ENCODE results near the gene WRAP53. TPM values are rescaled to one million over a fixed set of nuclear protein-coding genes. Genes with fewer than 3 reads are reported as not detected.

WRAP53 gene
- total and polyA plus RNA-seq, 10 of the 15 experiments (the other 5 are each of a cell fraction or from before 2014, with no cell fraction given): 1.9 to 42.0 (median 21.9) TPM

DNA sequence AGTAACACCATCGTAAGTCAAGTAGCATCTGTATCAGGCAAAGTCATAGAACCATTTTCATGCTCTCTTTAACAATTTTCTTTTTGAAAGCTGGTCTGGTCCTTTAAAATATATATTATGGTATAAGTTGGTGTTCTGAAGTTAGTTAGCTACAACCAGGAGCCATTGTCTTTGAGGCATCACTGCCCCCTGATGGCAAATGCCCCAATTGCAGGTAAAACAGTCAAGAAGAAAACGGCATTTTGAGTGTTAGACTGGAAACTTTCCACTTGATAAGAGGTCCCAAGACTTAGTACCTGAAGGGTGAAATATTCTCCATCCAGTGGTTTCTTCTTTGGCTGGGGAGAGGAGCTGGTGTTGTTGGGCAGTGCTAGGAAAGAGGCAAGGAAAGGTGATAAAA lies 15.0 kb upstream of the WRAP53 start:
- Histone ChIP-seq H3K36me3 (ENCODE audit: control insufficient read depth in 2 of 2, insufficient read depth in 2 of 2, low read length in 1 of 2) (peaks cover 21 to 31% of the 10 kb centered on the region in 2 experiments), H3K4me1 (ENCODE audit: control insufficient read depth, insufficient read depth, low read length) (no peaks in the 10 kb centered on the region), H3K4me2 (ENCODE audit: control insufficient read depth, insufficient read depth) (no peak overlapping the region), H3K9ac (ENCODE audit: control insufficient read depth, insufficient read depth, low read length) (no peak overlapping the region), H3K27me3 (replicated peaks in 1 of 2; ENCODE audit: control insufficient read depth in 2 of 2, insufficient read depth in 2 of 2, low read length in 1 of 2) (no peaks in the 10 kb centered on the region), H4K20me1 (ENCODE audit: control insufficient read depth, insufficient read depth) (no peaks in the 10 kb centered on the region), H2AFZ (ENCODE audit: control insufficient read depth, low read depth, low read length) (no peak overlapping the region), H3K27ac (ENCODE audit: control insufficient read depth, insufficient read depth) (no peak overlapping the region), H3K9me3 (replicated peaks; ENCODE audit: control insufficient read depth, insufficient read depth, low read length) (peaks cover 8% of the 10 kb centered on the region), H3K4me3 (no peak overlapping the region), H3K79me2 (ENCODE audit: control insufficient read depth, insufficient read depth, low read length) (no peaks in the 10 kb centered on the region)
- POLR2A ChIA-PET: interaction anchor here (0.6 to 0.8 kb wide), 3 partner anchors 9 to 46 kb away, joined by 3 to 4 read pairs (median 3); no protein-coding TSS in a partner anchor
- 100% methylated on average over 2 of the region's 2 CpGs for WGBS (ENCODE audit: insufficient coverage, insufficient replicate concordance, low lambda C conversion rate, missing lambda C conversion rate)
- SMC1A ChIA-PET (ENCODE audit: uncharacterized antibody, unreplicated experiment): interaction anchor here (1.3 kb wide), 1 partner anchor 10 kb away, joined by 3 read pairs; no protein-coding TSS in a partner anchor
- ATAC-seq (no peak), DNase-seq (ENCODE audit: low read depth, low spot score) (peak; percentile 3), FAIRE-seq (no peak)
- in situ Hi-C loops (cut with MboI): no loop called here
- RAD21 ChIA-PET (ENCODE audit: unreplicated experiment): no interaction called here
- intact Hi-C loops (cut with micrococcal nuclease; ENCODE audit: unreplicated experiment): no loop called here
- TF ChIP-seq, protein P1, sequence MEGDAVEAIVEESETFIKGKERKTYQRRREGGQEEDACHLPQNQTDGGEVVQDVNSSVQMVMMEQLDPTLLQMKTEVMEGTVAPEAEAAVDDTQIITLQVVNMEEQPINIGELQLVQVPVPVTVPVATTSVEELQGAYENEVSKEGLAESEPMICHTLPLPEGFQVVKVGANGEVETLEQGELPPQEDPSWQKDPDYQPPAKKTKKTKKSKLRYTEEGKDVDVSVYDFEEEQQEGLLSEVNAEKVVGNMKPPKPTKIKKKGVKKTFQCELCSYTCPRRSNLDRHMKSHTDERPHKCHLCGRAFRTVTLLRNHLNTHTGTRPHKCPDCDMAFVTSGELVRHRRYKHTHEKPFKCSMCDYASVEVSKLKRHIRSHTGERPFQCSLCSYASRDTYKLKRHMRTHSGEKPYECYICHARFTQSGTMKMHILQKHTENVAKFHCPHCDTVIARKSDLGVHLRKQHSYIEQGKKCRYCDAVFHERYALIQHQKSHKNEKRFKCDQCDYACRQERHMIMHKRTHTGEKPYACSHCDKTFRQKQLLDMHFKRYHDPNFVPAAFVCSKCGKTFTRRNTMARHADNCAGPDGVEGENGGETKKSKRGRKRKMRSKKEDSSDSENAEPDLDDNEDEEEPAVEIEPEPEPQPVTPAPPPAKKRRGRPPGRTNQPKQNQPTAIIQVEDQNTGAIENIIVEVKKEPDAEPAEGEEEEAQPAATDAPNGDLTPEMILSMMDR (IDR thresholded peaks at IDR 0.05 in 2 of 3, conservative IDR thresholded peaks at IDR 0.05 in 1 of 3; ENCODE audit: control insufficient read depth in 2 of 3, extremely low read depth in 1 of 3, insufficient read depth in 1 of 3, low read depth in 3 of 3, low read length in 3 of 3): peak; percentile 5 to 52 (median 38); a peak in 4 of 6 replicates
- 0 out of 2 replicates have a peak, but pooled peaks have one; percentile 22 for TF ChIP-seq RAD21 (IDR thresholded peaks at IDR 0.05; ENCODE audit: insufficient read depth, low read depth, low read length)
- no peak for TF ChIP-seq BRCA1 (IDR thresholded peaks at IDR 0.05; ENCODE audit: low read depth, low read length)
- CTCF ChIA-PET: interaction anchor here (0.6 to 2.6 kb wide), 7 partner anchors 11 to 181 kb away, joined by 3 to 13 read pairs (median 4); partner anchors contain the start of genes ATP1B2, SENP3 and TP53
- no TSS peak for BruUV-seq (replicated peaks)

DNA sequence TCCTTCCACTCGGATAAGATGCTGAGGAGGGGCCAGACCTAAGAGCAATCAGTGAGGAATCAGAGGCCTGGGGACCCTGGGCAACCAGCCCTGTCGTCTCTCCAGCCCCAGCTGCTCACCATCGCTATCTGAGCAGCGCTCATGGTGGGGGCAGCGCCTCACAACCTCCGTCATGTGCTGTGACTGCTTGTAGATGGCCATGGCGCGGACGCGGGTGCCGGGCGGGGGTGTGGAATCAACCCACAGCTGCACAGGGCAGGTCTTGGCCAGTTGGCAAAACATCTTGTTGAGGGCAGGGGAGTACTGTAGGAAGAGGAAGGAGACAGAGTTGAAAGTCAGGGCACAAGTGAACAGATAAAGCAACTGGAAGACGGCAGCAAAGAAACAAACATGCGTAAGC lies 13.3 kb upstream of the WRAP53 start:
- DNase-seq (ENCODE audit: low read depth, low spot score) (no peak), ATAC-seq (no peak), FAIRE-seq (no peak)
- Histone ChIP-seq H3K9me3 (replicated peaks; ENCODE audit: control insufficient read depth, insufficient read depth, low read length) (peaks cover 8% of the 10 kb centered on the region), H3K4me2 (ENCODE audit: control insufficient read depth, insufficient read depth) (no peak overlapping the region), H2AFZ (ENCODE audit: control insufficient read depth, low read depth, low read length) (no peak overlapping the region), H4K20me1 (ENCODE audit: control insufficient read depth, insufficient read depth) (no peaks in the 10 kb centered on the region), H3K79me2 (ENCODE audit: control insufficient read depth, insufficient read depth, low read length) (0 out of 2 replicates have a peak, but pooled peaks cover 2% of the 10 kb centered on the region), H3K9ac (ENCODE audit: control insufficient read depth, insufficient read depth, low read length) (no peak overlapping the region), H3K36me3 (ENCODE audit: control insufficient read depth in 2 of 2, insufficient read depth in 2 of 2, low read length in 1 of 2) (peaks cover 20 to 26% of the 10 kb centered on the region in 2 experiments), H3K27me3 (replicated peaks in 1 of 2; ENCODE audit: control insufficient read depth in 2 of 2, insufficient read depth in 2 of 2, low read length in 1 of 2) (no peaks in the 10 kb centered on the region), H3K4me3 (no peak overlapping the region), H3K27ac (ENCODE audit: control insufficient read depth, insufficient read depth) (no peak overlapping the region), H3K4me1 (ENCODE audit: control insufficient read depth, insufficient read depth, low read length) (no peaks in the 10 kb centered on the region)
- peak; percentile 53; the same call in 1 of the 2 replicates for TF ChIP-seq POLR2A (IDR thresholded peaks at IDR 0.05; ENCODE audit: low read depth, low read length)
- no peak for TF ChIP-seq PAX8 (IDR thresholded peaks at IDR 0.05)
- POLR2A ChIA-PET: no interaction called here
- RAD21 ChIA-PET (ENCODE audit: unreplicated experiment): no interaction called here
- CTCF ChIA-PET: interaction anchor here (0.8 kb wide), 1 partner anchor 42 kb away, joined by 4 read pairs; no protein-coding TSS in a partner anchor
- no TSS peak for BruUV-seq (replicated peaks)
- WGBS (ENCODE audit: insufficient coverage, insufficient replicate concordance, low lambda C conversion rate, missing lambda C conversion rate): 93% methylated on average over 14 of the region's 14 CpGs
- intact Hi-C loops (cut with micrococcal nuclease; ENCODE audit: unreplicated experiment): loop anchor here (5.0 kb wide), 1 partner anchor 43 kb away; the partner anchor contains the start of gene SHBG
- in situ Hi-C loops (cut with MboI): no loop called here
- SMC1A ChIA-PET (ENCODE audit: uncharacterized antibody, unreplicated experiment): no interaction called here
